Right kidney (tissue), 9 donors: ENCODE data around the gene CHST8.
"Not testable (repeated sequence)": the region's sequence is repeated elsewhere in the genome, so short reads cannot be mapped to it uniquely, and the experiment has no call there.

Experiments
- DNase-seq: peaks from one replicate; pipeline ENCODE4 v3.0.0-alpha.2; 2016
- long read RNA-seq, 8 donors: transcript quantifications; one replicate each; lab custom pipeline, GENCODE V29; 2026

The CHST8 gene
- long read RNA-seq, donor 1 = 0 reads
- long read RNA-seq, donor 2 = 0 reads
- long read RNA-seq, donor 3 = 0 reads
- long read RNA-seq, donor 4, partial matches to known transcripts = 0 of 1 reads
- long read RNA-seq, donor 4, other reads (novel, unspliced or antisense) = 0 of 1 reads
- long read RNA-seq, donor 5 = 0 reads
- long read RNA-seq, donor 6, partial matches to known transcripts = 0 of 1 reads
- long read RNA-seq, donor 6, other reads (novel, unspliced or antisense) = 0 of 1 reads
- long read RNA-seq, donor 7 = 0 reads
- long read RNA-seq, donor 8 = 0 reads

GRCh38 chr19:33621811-33622504 lies at the start of gene CHST8:
CHST8 (plus strand) TSS chr19:33621953; CDS start chr19:33689262, 67,309 bp downstream.
- peak; percentile 74 for DNase-seq

GRCh38 chr19:33572929-33573328 lies 48.8 kb upstream of the CHST8 start:
- no peak for DNase-seq

- no peak for DNase-seq
Observed at GRCh38 chr19:33574824-33575223, 46.9 kb upstream of the CHST8 start.

GRCh38 chr19:33578697-33579096 lies 43.1 kb upstream of the CHST8 start:
- DNase-seq = no peak

GRCh38 chr19:33580026-33580644 lies 41.6 kb upstream of the CHST8 start:
- DNase-seq = no peak

- no peak for DNase-seq
Observed at GRCh38 chr19:33580645-33581037, 41.1 kb upstream of the CHST8 start.

GRCh38 chr19:33582914-33583313 lies 38.8 kb upstream of the CHST8 start:
- no peak for DNase-seq

- no peak for DNase-seq
Observed at GRCh38 chr19:33587150-33587549, 34.6 kb upstream of the CHST8 start.

GRCh38 chr19:33590224-33590623 lies 31.5 kb upstream of the CHST8 start:
- no peak for DNase-seq

GRCh38 chr19:33595783-33596182 lies 26.0 kb upstream of the CHST8 start:
- no peak for DNase-seq

- no peak for DNase-seq
Observed at GRCh38 chr19:33601583-33601982, 20.2 kb upstream of the CHST8 start.

GRCh38 chr19:33602576-33603204 lies 19.1 kb upstream of the CHST8 start:
- DNase-seq = no peak

- no peak for DNase-seq
Observed at GRCh38 chr19:33603377-33603776, 18.4 kb upstream of the CHST8 start.

- DNase-seq = no peak
Observed at GRCh38 chr19:33604651-33605050, 17.1 kb upstream of the CHST8 start.

- not testable (repeated sequence) for DNase-seq
Observed at GRCh38 chr19:33605803-33606295, 15.9 kb upstream of the CHST8 start.

- no peak for DNase-seq
Observed at GRCh38 chr19:33606556-33606955, 15.2 kb upstream of the CHST8 start.

- DNase-seq = no peak
Observed at GRCh38 chr19:33609353-33609752, 12.4 kb upstream of the CHST8 start.

GRCh38 chr19:33610588-33610987 lies 11.2 kb upstream of the CHST8 start:
- DNase-seq = no peak

- no peak for DNase-seq
Observed at GRCh38 chr19:33612928-33613619, 8.7 kb upstream of the CHST8 start.

GRCh38 chr19:33613620-33614000 lies 8.1 kb upstream of the CHST8 start:
- DNase-seq = no peak

- DNase-seq = no peak
Observed at GRCh38 chr19:33616346-33616745, 5.4 kb upstream of the CHST8 start.

GRCh38 chr19:33616857-33617256 lies 4.9 kb upstream of the CHST8 start:
- no peak for DNase-seq
